C4-2B (cell line): ENCODE results near the gene MICAL2.

Experiments used
- H3K27ac ChIP-seq: fragments of 450-650 bp; 2 replicates; pipeline ENCODE4 v1.5.1; 2017
- ZFX ChIP-seq: fragments of 450-650 bp; IDR thresholded peaks from 2 replicates; pipeline ENCODE4 v1.6.1; 2017
- TF ChIP-seq, protein P1 (sequence below): fragments of 450-650 bp; conservative IDR thresholded peaks from 2 replicates; pipeline ENCODE4 v1.5.1; 2017; ENCODE audit warnings: mild to moderate bottlenecking

The MICAL2 gene

DNA sequence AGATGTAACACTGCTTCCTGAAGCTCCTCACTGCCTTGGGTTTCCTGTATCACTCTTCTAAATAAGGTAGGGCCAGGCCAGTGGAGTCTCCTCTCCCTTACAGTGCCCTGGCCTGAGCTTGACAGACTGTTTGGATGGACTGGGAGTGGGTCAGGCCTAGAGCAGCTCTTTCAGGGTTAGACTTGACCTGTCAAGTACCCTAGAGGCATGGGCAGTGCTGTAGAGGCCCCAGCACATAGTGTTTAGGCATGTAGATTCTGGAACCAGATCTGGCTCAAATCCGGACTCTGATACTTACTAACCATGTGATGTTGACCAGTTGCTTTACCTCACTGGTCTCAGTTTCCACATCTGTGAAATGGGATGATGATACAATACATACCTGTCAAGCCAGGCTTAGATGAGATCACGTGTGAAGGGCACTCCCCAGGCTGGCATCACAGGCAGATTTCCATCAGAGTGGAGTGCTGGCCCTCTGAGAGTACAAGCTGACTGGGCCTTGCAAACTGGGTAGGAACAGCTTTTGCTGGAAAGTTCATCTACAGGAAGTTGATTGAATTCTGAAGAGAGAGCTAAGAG is 1.4 kb upstream of the MICAL2 start:
- no peak for TF ChIP-seq ZFX
- TF ChIP-seq, protein P1, sequence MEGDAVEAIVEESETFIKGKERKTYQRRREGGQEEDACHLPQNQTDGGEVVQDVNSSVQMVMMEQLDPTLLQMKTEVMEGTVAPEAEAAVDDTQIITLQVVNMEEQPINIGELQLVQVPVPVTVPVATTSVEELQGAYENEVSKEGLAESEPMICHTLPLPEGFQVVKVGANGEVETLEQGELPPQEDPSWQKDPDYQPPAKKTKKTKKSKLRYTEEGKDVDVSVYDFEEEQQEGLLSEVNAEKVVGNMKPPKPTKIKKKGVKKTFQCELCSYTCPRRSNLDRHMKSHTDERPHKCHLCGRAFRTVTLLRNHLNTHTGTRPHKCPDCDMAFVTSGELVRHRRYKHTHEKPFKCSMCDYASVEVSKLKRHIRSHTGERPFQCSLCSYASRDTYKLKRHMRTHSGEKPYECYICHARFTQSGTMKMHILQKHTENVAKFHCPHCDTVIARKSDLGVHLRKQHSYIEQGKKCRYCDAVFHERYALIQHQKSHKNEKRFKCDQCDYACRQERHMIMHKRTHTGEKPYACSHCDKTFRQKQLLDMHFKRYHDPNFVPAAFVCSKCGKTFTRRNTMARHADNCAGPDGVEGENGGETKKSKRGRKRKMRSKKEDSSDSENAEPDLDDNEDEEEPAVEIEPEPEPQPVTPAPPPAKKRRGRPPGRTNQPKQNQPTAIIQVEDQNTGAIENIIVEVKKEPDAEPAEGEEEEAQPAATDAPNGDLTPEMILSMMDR, result no peak
- no peak overlapping the region for H3K27ac ChIP-seq

DNA sequence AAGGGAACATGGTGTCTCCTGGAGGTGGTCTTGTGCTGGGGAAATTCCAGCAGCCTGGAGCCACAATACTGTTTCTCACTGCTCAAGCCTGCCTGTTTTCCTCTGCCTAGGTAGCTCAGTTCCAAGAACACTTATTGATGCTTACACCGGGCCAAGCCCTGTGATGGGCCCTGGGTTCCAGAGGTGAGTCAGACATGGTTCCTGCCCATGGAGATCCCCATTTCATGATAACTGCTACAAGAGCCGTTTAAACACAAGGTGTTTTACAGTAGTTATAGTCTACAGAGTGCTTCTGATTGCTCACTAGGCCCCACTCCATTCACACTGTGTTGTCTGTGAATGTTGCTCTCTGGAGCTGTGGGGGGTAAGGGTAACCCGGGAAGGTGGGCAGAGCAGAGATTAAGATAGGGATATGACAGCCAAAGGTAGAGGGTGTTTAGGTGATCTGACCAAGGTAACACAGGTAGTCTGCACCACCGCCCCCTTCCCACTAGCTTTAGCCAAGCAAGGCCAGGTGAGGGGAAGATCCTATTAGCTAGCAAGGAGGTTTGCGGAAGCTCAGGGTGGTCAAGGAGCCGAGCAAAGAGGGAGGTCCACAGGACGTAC is 696 bp upstream of the MICAL2 start:
- H3K27ac ChIP-seq, result peak overlapping the region; percentile 59

DNA sequence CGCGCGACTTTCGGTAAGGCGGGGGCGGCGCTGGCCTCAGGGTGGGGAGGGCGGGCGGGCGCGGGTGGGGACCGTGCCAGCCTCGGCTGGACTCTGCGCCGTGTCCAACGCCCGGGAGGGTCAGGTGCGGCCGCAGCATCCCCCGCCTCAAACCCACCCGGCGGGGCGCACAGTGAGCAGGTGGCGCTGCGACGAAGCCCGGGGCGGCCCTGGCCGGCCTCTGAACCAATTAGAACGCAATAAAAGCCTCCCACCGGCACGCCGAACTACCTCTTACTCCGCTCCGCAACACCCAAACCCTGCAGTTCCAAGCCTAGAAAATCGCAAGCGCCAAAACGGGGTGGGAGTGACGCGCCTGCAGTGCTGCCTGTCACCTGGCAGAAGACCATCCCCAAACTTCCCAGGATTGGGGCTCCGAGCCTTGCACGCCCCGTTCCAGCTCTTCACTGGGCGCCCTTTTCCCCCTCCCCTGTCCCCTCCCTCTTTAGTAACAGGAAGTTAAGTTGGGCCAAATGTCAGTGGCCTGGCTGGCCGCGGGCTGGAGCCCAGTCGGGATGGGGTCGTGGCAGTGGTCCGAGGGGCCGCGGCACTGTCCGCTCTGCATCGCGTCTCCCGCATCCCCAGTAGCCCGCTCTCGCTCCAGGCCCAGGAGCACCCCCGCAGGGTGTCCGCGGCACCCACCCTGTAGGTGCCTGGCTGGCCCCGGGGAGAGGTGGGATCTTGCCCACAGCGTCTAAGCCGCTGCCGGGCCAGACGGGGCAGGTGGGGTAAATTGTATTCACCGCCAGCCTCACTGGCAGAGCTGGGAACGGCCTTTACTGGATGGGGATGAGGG is 541 bp downstream of the MICAL2 start:
- H3K27ac ChIP-seq, result peak overlapping the region; percentile 59
- TF ChIP-seq, protein P1, result no peak
- TF ChIP-seq ZFX, result 0 out of 2 replicates have a peak, but pooled peaks have one; percentile 47

More for the DNA sequence above, 696 bp upstream of the MICAL2 start:
- TF ChIP-seq, protein P1, result no peak
- no peak for TF ChIP-seq ZFX

DNA sequence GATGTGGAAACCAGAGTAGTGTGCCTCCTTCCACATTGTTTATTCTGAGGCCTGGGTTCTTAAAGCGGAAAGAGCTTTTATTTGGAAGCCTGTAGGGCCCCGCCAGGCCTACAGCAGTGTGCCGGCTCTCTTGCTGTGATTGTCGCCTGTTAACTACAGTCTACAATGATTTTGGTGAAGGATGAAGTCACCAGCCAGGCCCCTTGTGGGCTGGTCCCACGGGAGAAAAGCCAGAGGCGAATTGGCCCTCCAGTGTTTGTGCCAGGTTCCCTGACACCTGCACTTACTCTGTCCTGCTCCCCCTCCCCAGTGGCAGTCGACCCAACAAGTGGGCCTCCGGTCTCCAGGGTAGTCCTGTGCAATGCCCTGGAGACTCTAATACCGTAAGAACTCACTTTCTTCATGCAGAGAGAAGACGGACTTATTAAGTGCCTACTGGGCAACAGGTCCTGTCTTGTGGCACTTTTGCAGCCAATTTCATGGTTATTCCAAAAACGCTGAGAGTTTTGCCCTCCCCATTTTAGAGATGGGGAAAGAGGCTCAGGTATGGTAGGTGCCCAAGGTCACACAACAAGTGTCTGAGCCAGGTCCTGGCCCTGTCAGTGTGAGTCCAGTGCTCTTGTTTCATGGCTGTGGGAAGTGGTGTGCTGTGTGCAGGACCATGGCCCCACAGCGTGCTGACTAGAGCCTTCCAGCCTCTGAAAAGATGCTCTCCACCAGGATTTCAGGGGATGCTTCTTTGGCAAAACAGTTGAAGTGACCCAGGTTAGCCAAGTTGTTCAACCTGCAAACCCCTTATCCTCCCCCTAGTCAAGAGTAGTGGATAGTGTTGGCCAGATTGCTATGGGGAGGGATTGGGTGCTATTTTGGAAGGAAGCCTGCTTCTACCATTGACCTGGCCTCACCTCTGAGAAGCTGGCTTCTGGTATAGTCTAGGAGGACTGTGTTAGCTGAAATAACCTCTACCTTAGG is 1.4 kb downstream of the MICAL2 start:
- TF ChIP-seq, protein P1, result no peak
- H3K27ac ChIP-seq, result peak overlapping the region; percentile 59

DNA sequence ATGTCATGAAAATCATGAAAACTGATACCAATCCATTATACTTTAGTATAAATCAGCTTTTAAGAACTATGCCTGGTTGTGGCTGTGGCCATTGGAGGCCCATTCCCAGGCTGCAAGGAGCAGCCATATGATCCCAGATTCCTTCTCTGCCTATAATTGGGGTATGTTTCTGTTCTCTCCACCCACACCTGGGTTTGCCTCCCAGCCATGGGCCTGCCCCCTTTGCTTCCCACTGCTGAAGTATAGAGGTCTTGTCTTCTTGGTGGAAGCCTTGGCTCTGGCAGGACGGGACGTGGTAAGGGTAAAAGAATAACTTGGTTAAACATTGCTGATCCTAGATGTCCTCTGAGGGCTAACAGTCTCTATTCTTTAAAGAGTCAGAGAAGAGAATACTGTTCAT is 2.4 kb downstream of the MICAL2 start:
- TF ChIP-seq, protein P1, result no peak
- TF ChIP-seq ZFX, result no peak
- no peak overlapping the region for H3K27ac ChIP-seq

DNA sequence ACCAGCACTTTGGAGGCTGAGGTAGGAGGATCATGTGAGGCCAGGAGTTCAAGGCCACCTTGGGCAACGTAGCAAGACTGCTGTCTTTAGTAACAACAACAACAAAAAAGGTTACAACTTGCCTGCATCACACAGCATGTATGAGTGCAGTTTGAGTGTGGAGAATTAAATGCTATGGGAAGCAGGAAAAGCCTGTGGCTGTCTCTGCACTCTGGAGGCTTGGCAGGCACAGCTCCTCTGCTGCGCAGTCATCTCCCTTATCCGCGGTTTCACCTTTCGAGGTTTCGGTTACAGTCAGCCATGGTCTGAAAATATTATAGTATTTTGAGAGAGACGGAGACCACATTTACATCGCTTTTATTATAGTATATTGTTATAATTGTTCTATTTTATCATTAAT is 2.9 kb downstream of the MICAL2 start:
- TF ChIP-seq ZFX, result no peak
- TF ChIP-seq, protein P1, result no peak
- no peak overlapping the region for H3K27ac ChIP-seq
